ENCODE measurements around the gene PAGE2.

DNA sequence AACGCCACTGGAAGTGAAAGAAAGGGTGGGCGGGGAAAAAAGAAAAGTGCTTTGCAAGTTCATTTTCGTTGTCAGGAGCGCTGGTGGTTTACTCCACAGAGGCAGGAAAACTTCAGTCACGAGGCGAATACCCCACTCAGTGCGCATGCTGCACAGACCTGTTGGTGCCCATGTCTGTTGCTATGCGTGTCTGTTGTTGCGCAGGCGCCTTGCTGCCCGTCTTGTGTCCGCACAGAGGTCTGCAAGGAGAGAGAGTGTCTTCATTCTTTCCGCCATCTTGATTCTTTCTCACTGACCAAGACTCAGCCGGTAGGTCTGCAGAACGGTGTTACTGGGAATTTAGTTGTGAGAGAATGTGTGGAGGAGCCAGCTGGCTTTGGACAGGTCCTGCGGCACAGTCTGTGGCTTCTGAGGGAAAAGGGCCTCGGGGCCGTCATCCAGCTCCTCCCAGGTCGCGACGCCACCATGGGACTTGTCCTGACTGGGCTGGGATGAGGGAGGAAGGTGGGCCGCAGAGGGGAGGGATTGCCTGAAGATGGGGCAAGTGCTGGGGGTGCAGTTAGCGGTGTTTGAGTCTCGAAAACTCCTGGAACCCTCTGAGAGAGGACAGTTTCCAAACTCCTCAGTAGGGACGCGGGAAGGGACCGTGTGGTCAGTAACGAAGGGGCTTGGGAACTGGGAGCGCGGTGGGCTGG is at the start of gene PAGE2:
- TF ChIP-seq, protein P1, sequence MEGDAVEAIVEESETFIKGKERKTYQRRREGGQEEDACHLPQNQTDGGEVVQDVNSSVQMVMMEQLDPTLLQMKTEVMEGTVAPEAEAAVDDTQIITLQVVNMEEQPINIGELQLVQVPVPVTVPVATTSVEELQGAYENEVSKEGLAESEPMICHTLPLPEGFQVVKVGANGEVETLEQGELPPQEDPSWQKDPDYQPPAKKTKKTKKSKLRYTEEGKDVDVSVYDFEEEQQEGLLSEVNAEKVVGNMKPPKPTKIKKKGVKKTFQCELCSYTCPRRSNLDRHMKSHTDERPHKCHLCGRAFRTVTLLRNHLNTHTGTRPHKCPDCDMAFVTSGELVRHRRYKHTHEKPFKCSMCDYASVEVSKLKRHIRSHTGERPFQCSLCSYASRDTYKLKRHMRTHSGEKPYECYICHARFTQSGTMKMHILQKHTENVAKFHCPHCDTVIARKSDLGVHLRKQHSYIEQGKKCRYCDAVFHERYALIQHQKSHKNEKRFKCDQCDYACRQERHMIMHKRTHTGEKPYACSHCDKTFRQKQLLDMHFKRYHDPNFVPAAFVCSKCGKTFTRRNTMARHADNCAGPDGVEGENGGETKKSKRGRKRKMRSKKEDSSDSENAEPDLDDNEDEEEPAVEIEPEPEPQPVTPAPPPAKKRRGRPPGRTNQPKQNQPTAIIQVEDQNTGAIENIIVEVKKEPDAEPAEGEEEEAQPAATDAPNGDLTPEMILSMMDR (IDR thresholded peaks at IDR 0.05; ENCODE audit: low read length), result no peak
- no peak for TF ChIP-seq EZH2 (optimal IDR thresholded peaks at IDR 0.05; ENCODE audit: low read depth, low read length)
